ENCODE measurements around the gene TBC1D4.

DNA sequence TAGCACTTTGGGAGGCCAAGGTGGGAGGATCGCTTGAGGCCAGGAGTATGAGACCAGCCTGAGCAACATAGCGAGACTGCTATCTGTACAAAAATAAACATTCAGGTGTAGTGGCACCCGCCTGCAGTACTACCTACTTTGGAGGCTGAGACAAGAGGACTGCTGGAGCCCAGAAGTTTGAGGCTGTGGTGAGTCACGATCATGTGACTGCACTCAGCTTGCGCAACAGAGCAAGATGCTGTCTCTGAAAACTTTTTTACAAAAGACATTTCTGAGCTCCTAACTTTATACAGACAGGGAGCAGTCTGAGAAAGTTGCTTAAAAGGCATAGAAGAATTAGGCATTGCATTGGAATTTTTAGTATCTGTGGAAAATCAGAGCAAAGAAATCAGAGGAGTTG lies 10.4 kb upstream of the TBC1D4 start:
- TF ChIP-seq POLR2A (IDR thresholded peaks at IDR 0.05) = no peak
- TF ChIP-seq CTCF (IDR thresholded peaks at IDR 0.05) = no peak
